ENCODE data around the gene CAND1.

GRCh38 chr12:67245571-67245970, 23.6 kb upstream of the CAND1 start:
- TF ChIP-seq REST (IDR thresholded peaks at IDR 0.05; ENCODE audit: insufficient read depth in 1 of 2, low read depth in 2 of 2, low read length in 2 of 2) (no peak), POLR2AphosphoS5 (IDR thresholded peaks at IDR 0.05; ENCODE audit: low read depth, low read length) (no peak)

Measured in PFSK-1 (cell line).